Activated naive CD8-positive, alpha-beta T cell treated with anti-CD3 and anti-CD28 coated beads for 36 hours (primary cell): ENCODE data around the gene CDK9. TPM values are rescaled to one million over a fixed set of nuclear protein-coding genes. Genes with fewer than 3 reads are reported as not detected.

Experiments used
- DNase-seq: peaks from one replicate; pipeline ENCODE4 v3.0.0; 2021
- H3K27ac Mint-ChIP-seq: one replicate; pipeline ENCODE4 v1.8.0; 2022; ENCODE audit warnings: mild to moderate bottlenecking, moderate library complexity, mixed read lengths
- H3K27me3 Mint-ChIP-seq: one replicate; pipeline ENCODE4 v1.8.0; 2022; ENCODE audit warnings: mild to moderate bottlenecking, mixed read lengths
- H3K36me3 Mint-ChIP-seq: one replicate; pipeline ENCODE4 v1.8.0; 2021; ENCODE audit warnings: mild to moderate bottlenecking, mixed read lengths
- H3K4me1 Mint-ChIP-seq: one replicate; pipeline ENCODE4 v1.8.0; 2021; ENCODE audit warnings: mixed read lengths
- H3K4me3 Mint-ChIP-seq: one replicate; pipeline ENCODE4 v1.8.0; 2022; ENCODE audit warnings: mild to moderate bottlenecking, moderate library complexity, mixed read lengths
- H3K9me3 Mint-ChIP-seq: one replicate; pipeline ENCODE4 v1.8.0; 2022; ENCODE audit warnings: mixed read lengths
- total RNA-seq, 2 experiments: library from RNA; stranded (reverse); gene quantifications; one replicate each; pipeline ENCODE4 v1.2.3, GENCODE V29; 2021

CDK9 gene
- total RNA-seq, 2 experiments from 2014 or later: 85.2 to 94.2 TPM

GRCh38 chr9:127783111-127784008 is 2.5 kb upstream of the CDK9 start:
- peak; percentile 82 for DNase-seq
- H3K4me3 Mint-ChIP-seq: peak overlapping the region; percentile 74
- no peaks in the 10 kb centered on the region for H3K27me3 Mint-ChIP-seq
- peaks cover 62% of the 10 kb centered on the region for H3K4me1 Mint-ChIP-seq
- no peaks in the 10 kb centered on the region for H3K9me3 Mint-ChIP-seq
- H3K27ac Mint-ChIP-seq: peak overlapping the region; percentile 95
- H3K36me3 Mint-ChIP-seq: peaks cover 18% of the 10 kb centered on the region

DNA sequence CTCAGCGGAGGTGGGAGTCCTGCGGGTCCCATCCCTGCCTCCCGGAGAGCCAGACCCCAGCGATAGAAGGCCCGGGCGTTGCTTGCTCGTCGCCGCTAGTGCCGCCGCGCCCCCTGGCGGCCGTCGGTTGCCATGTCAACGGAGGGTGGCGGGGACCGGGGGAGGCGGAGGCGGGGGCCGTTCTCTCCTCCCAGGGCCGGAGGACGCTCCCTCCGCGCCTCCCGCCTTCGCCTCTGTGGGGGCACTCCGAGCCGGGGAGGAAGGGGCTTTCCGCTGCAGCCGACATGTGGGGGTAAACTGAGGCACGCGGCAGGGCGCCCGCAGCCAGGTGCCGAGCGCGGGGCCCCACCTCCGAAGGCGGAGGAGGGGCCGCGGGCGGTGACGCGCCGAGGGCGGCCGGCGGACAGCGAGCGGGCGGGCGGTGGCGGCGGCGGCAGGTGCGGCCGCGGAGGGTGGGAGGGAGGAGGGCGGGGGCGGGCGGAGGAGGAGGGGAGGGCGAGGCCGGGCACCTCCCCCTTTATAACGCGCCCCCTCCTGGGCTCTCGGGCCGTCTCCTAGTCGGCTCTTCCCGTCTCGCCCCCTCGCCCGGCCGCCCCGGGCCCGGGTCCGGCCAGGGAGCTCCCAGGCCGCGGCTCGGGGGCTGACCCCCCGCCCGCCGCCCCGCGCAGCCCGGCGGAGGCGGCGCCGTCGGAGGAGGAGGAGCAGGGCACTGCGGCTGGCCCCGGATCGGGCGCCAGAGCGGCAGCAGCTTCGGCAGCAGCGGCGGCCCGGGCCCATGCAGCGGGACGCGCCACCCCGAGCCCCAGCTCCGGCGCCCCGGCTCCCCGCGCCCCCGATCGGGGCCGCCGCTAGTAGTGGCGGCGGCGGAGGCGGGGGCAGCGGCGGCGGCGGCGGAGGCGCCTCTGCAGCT is 556 bp upstream of the CDK9 start:
- Mint-ChIP-seq H3K4me1 (peaks cover 62% of the 10 kb centered on the region), H3K27me3 (no peaks in the 10 kb centered on the region), H3K36me3 (peaks cover 30% of the 10 kb centered on the region), H3K27ac (peak overlapping the region; percentile 95), H3K4me3 (peak overlapping the region; percentile 97), H3K9me3 (no peaks in the 10 kb centered on the region)
- peak; percentile 90 for DNase-seq

DNA sequence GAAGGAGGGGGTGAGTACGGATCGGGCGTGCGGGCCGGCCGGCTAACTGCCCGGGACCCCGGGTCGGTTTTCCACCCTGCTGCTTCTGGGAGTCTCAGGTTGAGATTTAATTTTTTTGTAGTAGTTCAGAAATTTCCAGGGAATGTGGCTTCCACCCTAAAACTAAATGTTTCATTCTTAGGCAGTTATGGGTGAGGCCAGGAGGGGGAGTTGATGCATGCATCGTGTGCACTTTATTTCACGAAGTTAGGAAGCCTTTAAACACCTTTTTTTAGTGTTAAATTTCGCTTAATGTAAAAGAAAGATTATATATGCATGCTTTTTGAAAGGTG is 905 bp downstream of the CDK9 start:
- H3K36me3 Mint-ChIP-seq: peaks cover 37% of the 10 kb centered on the region
- H3K27ac Mint-ChIP-seq: peak overlapping the region; percentile 88
- H3K9me3 Mint-ChIP-seq: no peaks in the 10 kb centered on the region

GRCh38 chr9:127788337-127789011 is 2.6 kb downstream of the CDK9 start:
- peak overlapping the region; percentile 10 for H3K4me3 Mint-ChIP-seq
- no peaks in the 10 kb centered on the region for H3K9me3 Mint-ChIP-seq
- peak overlapping the region; percentile 69 for H3K27ac Mint-ChIP-seq
- H3K27me3 Mint-ChIP-seq: no peaks in the 10 kb centered on the region
- DNase-seq: peak; percentile 75
- peaks cover 39% of the 10 kb centered on the region for H3K36me3 Mint-ChIP-seq
- H3K4me1 Mint-ChIP-seq: peaks cover 46% of the 10 kb centered on the region

More for the DNA sequence above, 905 bp downstream of the CDK9 start:
- H3K27me3 Mint-ChIP-seq: no peaks in the 10 kb centered on the region
- peaks cover 60% of the 10 kb centered on the region for H3K4me1 Mint-ChIP-seq
- H3K4me3 Mint-ChIP-seq: peak overlapping the region; percentile 97
- DNase-seq: no peak

DNA sequence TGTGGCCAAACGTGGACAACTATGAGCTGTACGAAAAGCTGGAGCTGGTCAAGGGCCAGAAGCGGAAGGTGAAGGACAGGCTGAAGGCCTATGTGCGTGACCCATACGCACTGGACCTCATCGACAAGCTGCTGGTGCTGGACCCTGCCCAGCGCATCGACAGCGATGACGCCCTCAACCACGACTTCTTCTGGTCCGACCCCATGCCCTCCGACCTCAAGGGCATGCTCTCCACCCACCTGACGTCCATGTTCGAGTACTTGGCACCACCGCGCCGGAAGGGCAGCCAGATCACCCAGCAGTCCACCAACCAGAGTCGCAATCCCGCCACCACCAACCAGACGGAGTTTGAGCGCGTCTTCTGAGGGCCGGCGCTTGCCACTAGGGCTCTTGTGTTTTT is 3.3 kb downstream of the CDK9 start:
- H3K9me3 Mint-ChIP-seq: no peaks in the 10 kb centered on the region
- H3K27ac Mint-ChIP-seq: peak overlapping the region; percentile 69
- no peaks in the 10 kb centered on the region for H3K27me3 Mint-ChIP-seq
- H3K36me3 Mint-ChIP-seq: peaks cover 39% of the 10 kb centered on the region
- no peak for DNase-seq
- peaks cover 39% of the 10 kb centered on the region for H3K4me1 Mint-ChIP-seq
- H3K4me3 Mint-ChIP-seq: no peak overlapping the region

GRCh38 chr9:127790094-127790855 is 4.4 kb downstream of the CDK9 start:
- H3K9me3 Mint-ChIP-seq: no peaks in the 10 kb centered on the region
- DNase-seq: no peak
- peaks cover 39% of the 10 kb centered on the region for H3K36me3 Mint-ChIP-seq
- no peaks in the 10 kb centered on the region for H3K27me3 Mint-ChIP-seq
- peaks cover 32% of the 10 kb centered on the region for H3K4me1 Mint-ChIP-seq
- H3K27ac Mint-ChIP-seq: peak overlapping the region; percentile 47
- no peak overlapping the region for H3K4me3 Mint-ChIP-seq

GRCh38 chr9:127791085-127791484 is 5.3 kb downstream of the CDK9 start:
- Mint-ChIP-seq H3K9me3 (no peaks in the 10 kb centered on the region), H3K27me3 (no peaks in the 10 kb centered on the region), H3K36me3 (peaks cover 39% of the 10 kb centered on the region), H3K4me1 (peaks cover 35% of the 10 kb centered on the region), H3K4me3 (no peak overlapping the region), H3K27ac (peak overlapping the region; percentile 48)
- no peak for DNase-seq

- peaks cover 39% of the 10 kb centered on the region for H3K4me1 Mint-ChIP-seq
- H3K4me3 Mint-ChIP-seq: no peak overlapping the region
- H3K27me3 Mint-ChIP-seq: no peaks in the 10 kb centered on the region
- H3K9me3 Mint-ChIP-seq: no peaks in the 10 kb centered on the region
- DNase-seq: no peak
- H3K36me3 Mint-ChIP-seq: peaks cover 26% of the 10 kb centered on the region
- H3K27ac Mint-ChIP-seq: peak overlapping the region; percentile 54
These were observed 6.7 kb downstream of the CDK9 start for GRCh38 chr9:127792417-127793031.

DNA sequence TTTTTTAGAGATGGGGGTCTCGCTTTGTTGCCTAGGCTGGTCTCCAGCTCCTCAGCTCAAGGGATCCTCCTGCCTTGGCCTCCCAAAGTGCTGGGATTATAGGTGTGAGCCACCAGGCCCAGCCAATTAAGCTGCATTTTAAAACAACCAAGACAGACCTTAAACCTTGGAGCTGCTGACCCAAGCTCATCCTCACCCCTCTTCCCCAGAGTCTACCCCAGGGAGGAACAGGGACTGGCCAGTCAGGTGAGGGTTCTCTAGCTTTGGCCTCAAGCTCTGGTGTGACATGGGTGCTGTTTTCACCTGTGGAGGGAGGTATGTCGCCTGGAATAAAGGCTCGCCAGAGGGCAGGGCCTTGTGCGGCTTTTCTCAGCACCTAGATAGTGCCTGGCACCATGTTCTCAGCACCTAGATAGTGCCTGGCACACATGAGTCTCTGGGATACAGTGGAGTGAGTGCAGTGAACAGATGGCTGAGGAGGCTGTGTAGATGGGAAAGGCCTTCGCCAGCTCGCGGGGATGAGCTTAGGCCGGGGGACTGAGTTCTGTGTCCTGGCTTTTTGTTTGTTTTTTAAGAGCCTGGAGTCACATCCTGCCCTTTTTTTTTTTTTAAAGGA is 7.4 kb downstream of the CDK9 start:
- Mint-ChIP-seq H3K4me1 (peaks cover 38% of the 10 kb centered on the region), H3K27ac (peak overlapping the region; percentile 50), H3K9me3 (no peaks in the 10 kb centered on the region), H3K4me3 (no peak overlapping the region), H3K36me3 (peaks cover 22% of the 10 kb centered on the region), H3K27me3 (no peaks in the 10 kb centered on the region)
- DNase-seq: no peak

DNA sequence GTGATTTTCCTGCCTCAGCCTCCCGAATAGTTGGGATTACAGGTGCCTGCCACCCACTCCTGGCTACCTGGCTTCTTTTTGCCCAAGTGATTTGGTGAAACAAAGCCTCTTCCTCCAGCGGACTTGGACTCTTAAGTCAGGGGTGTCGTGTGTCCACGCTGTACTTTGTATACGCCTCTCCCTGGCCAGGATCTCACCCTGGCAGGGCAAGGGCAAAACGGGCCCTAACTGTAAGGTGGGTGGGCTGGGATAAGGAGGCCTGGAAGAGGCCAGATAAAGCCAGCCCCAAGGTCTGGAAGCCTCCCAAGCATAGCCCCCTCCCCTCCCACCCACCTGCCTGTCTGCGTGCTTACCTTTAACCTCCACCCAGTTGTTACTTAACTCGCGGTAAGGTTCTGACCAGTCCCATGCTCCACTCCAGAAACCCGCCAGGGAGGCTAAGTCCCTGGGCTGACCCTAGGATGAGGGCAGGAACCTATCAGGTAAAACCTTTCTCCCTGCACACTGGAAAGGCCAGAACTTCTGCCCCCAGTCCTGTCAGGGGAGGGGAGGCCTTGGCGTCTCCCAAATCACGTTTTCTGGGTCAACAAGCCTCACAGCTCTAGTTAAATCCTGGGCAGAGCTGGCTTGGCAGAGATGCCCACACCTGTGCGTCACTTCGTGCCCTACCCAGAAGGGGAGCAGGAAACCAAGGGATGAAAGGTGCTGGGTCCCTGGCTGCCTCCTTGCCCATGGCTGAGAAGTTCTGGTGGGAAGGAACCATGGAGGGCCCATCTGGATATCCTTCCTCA is 8.4 kb downstream of the CDK9 start:
- Mint-ChIP-seq H3K27ac (no peak overlapping the region), H3K4me1 (peaks cover 30% of the 10 kb centered on the region), H3K27me3 (no peaks in the 10 kb centered on the region), H3K9me3 (no peaks in the 10 kb centered on the region), H3K36me3 (peaks cover 18% of the 10 kb centered on the region), H3K4me3 (no peak overlapping the region)
- no peak for DNase-seq

DNA sequence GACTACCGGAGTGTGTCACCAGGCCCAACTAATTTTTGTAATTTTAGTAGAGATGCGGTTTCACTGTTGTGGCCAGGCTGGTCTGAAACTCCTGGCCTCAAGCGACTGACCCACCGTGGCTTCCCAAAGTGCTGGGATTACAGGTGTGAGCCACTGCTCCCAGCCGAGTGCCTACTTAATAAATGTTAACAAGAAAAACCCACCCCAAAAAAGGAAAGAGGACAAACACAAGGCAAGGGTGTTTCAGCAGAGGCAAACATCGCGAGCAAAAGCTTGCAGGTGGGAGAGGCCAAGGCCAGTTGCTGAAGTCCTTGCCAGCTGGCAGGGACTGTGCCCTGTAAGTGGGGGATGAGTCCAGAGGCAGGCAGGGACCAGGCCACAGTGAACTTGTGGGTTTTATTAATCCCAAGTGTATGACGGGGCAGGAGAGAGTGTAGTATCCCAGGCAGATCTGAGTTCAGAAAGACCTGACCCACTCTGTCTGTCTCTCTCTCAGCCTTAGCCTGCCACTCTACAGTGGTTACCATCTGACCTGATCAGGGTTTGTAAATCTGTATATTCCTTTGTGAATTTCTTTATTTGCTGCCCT is 10.5 kb downstream of the CDK9 start:
- H3K4me3 Mint-ChIP-seq: no peak overlapping the region
- H3K27ac Mint-ChIP-seq: peak overlapping the region; percentile 72
- peaks cover 22% of the 10 kb centered on the region for H3K4me1 Mint-ChIP-seq
- H3K36me3 Mint-ChIP-seq: peaks cover 4% of the 10 kb centered on the region
- no peak for DNase-seq
- no peaks in the 10 kb centered on the region for H3K9me3 Mint-ChIP-seq
- no peaks in the 10 kb centered on the region for H3K27me3 Mint-ChIP-seq

DNA sequence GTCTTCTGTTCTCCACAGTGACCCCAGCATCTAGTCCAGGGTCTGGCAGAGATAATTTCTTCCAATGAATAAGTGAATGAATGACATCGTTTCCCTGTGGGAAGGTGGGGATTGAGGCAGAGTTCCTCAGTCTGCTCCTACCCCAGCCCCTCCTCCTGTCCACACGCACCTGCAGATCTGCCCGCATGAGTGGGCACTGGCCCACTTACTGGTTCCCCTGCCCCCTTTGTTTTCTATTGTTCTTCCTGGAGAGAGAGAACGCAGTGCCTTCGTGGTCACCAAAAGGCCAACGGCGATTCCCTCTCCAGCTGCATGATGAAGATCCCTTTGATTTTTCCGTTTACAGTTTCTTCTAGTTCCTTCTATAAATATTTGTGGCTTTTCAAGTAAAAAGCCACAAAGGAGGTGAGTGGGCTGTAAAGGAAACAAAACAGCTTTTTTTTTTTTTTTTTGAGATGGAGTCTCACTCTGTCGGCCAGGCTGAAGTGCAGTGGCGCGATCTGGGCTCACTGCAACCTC is 11.1 kb downstream of the CDK9 start:
- no peaks in the 10 kb centered on the region for H3K9me3 Mint-ChIP-seq

More for the DNA sequence above, 11.1 kb downstream of the CDK9 start:
- H3K4me3 Mint-ChIP-seq: peak overlapping the region; percentile 57
- H3K27ac Mint-ChIP-seq: peak overlapping the region; percentile 72
- H3K36me3 Mint-ChIP-seq: no peaks in the 10 kb centered on the region
- no peak for DNase-seq
- peaks cover 26% of the 10 kb centered on the region for H3K4me1 Mint-ChIP-seq
- no peaks in the 10 kb centered on the region for H3K27me3 Mint-ChIP-seq
